K562 (cell line): ENCODE measurements around the gene TMEM184A. TPM values are rescaled to one million over a fixed set of nuclear protein-coding genes. Genes with fewer than 3 reads are reported as not detected.
A peak's percentile ranks its signal among the peaks of the same experiment; 100 is the strongest.

Experiments used
- HMBOX1 ChIP-seq: sonication (generic); IDR thresholded peaks from 2 replicates; pipeline ENCODE4 v1.6.1; 2016
- KAT8 ChIP-seq: fragments of 450-650 bp; IDR thresholded peaks from 2 replicates; pipeline ENCODE4 v1.6.1; 2016; ENCODE audit warnings: low read depth, mild to moderate bottlenecking
- NR2C1 ChIP-seq, 2 experiments: fragments of 450-650 bp; IDR thresholded peaks; 2 replicates each; pipeline ENCODE4 v1.6.1; 2017; ENCODE audit warnings: mild to moderate bottlenecking in 2 of 2, antibody characterized with exemption in 1 of 2, inconsistent platforms in 1 of 2, missing compliant biosample characterization in 1 of 2, missing genetic modification characterization in 1 of 2
- PCBP2 ChIP-seq: fragments of 200-400 bp; formaldehyde crosslinking; IDR thresholded peaks from 2 replicates; pipeline ENCODE4 v1.6.1; 2018; ENCODE audit warnings: low read length, low read depth, mild to moderate bottlenecking, moderate library complexity; ENCODE audit not compliant: poor library complexity, severe bottlenecking
- RAD21 ChIP-seq, 2 experiments: fragments of 250-450 bp in 1 of 2; fragments of 450-650 bp in 1 of 2; sonication (Bioruptor Pico) in 1 of 2; formaldehyde crosslinking in 1 of 2; IDR thresholded peaks in 1 of 2; conservative IDR thresholded peaks in 1 of 2; 2 replicates each; pipeline versions ENCODE4 v1.4.0 to v1.8.0; 2020 to 2022; ENCODE audit warnings: mild to moderate bottlenecking in 2 of 2, moderate library complexity in 1 of 2
- SIN3A ChIP-seq, 2 experiments: fragments of 150-350 bp in 1 of 2; IDR thresholded peaks; 2 replicates each; pipeline ENCODE4 v1.6.1; 2011 to 2016; ENCODE audit warnings: borderline replicate concordance in 2 of 2, low read depth in 2 of 2, low read length in 2 of 2, mild to moderate bottlenecking in 2 of 2, moderate library complexity in 2 of 2; ENCODE audit not compliant: control insufficient read depth in 1 of 2
- SP2 ChIP-seq: IDR thresholded peaks from 2 replicates; pipeline ENCODE4 v1.6.1; 2011; ENCODE audit warnings: mild to moderate bottlenecking, low read depth, low read length, moderate library complexity; ENCODE audit not compliant: poor library complexity, severe bottlenecking; ENCODE audit errors: extremely low read depth
- ZNF589 ChIP-seq: fragments of 200-800 bp; sonication (Bioruptor generic); IDR thresholded peaks from 2 replicates; pipeline ENCODE4 v1.6.1; 2016; ENCODE audit warnings: low read depth, missing genetic modification characterization, missing compliant biosample characterization
- polyA plus RNA-seq, 8 experiments: library from polyadenylated mRNA; depleted of rRNA in 4 of 8; stranded (reverse) in 5 of 8; unstranded in 3 of 8; fragments of >200 nt; fragmentation: Nextera tagmentation in 2 of 8; fragmentation: Illumina TruSeq in 1 of 8; extraction: Ambion mirVana in 2 of 8; extraction: Trizol in 1 of 8; gene quantifications; 2 replicates each; pipeline versions ENCODE4 v1.2.1 to v1.2.3, GENCODE V29; 2011 to 2014; ENCODE audit warnings: inconsistent platforms in 1 of 8, missing spikeins in 1 of 8
- total RNA-seq, 7 experiments: library from RNA; depleted of rRNA in 6 of 7; stranded (reverse); fragments of >200 nt in 6 of 7; fragmentation: Illumina TruSeq in 2 of 7; extraction: Trizol in 2 of 7; gene quantifications; 2 replicates each; pipeline versions ENCODE4 v1.2.1 to v1.2.3, GENCODE V29; 2011 to 2021; ENCODE audit warnings: low replicate concordance in 1 of 7
- TF ChIP-seq, protein P1 (sequence below): fragments of 250-450 bp; sonication (Bioruptor Pico); IDR thresholded peaks from 2 replicates; pipeline ENCODE4 v1.8.0; 2021; ENCODE audit warnings: borderline replicate concordance, mild to moderate bottlenecking, moderate library complexity; ENCODE audit not compliant: poor library complexity, severe bottlenecking
- TF ChIP-seq, protein P2 (sequence below): sonication (generic); formaldehyde crosslinking; IDR thresholded peaks from 2 replicates; pipeline ENCODE4 v1.8.0; 2022; ENCODE audit warnings: mild to moderate bottlenecking, low read depth, missing genetic modification reagents
- TF ChIP-seq, protein P3 (sequence below), 2 experiments: fragments of 450-650 bp in 1 of 2; sonication (generic) in 1 of 2; formaldehyde crosslinking in 1 of 2; IDR thresholded peaks; 2 replicates each; pipeline versions ENCODE4 v1.7.1 to v1.9.0; 2016 to 2022; ENCODE audit warnings: inconsistent platforms in 1 of 2, mild to moderate bottlenecking in 1 of 2, missing genetic modification reagents in 1 of 2

Gene TMEM184A
- total and polyA plus RNA-seq, 9 of the 15 experiments (the other 6 are each of a cell fraction or from before 2014, with no cell fraction given) = 0.10 to 0.18 (median 0.11) TPM; not detected in 6

GRCh38 chr7:1503816-1504775, 51.9 kb downstream of the TMEM184A start, which contains the start of gene INTS1 (continued):
- TF ChIP-seq KAT8 = no peak
- peak; percentile 55 to 68 for TF ChIP-seq RAD21 (CRISPR knock-in tag; conservative IDR thresholded peaks at IDR 0.05 in 1 of 2, IDR thresholded peaks at IDR 0.05 in 1 of 2)
- TF ChIP-seq NR2C1 (IDR thresholded peaks at IDR 0.05) = peak; percentile 98
- TF ChIP-seq NR2C1 (tag; IDR thresholded peaks at IDR 0.05) = peak; percentile 99
- TF ChIP-seq, protein P1, sequence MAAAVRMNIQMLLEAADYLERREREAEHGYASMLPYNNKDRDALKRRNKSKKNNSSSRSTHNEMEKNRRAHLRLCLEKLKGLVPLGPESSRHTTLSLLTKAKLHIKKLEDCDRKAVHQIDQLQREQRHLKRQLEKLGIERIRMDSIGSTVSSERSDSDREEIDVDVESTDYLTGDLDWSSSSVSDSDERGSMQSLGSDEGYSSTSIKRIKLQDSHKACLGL (CRISPR knock-in tag) = no peak
- TF ChIP-seq, protein P2, sequence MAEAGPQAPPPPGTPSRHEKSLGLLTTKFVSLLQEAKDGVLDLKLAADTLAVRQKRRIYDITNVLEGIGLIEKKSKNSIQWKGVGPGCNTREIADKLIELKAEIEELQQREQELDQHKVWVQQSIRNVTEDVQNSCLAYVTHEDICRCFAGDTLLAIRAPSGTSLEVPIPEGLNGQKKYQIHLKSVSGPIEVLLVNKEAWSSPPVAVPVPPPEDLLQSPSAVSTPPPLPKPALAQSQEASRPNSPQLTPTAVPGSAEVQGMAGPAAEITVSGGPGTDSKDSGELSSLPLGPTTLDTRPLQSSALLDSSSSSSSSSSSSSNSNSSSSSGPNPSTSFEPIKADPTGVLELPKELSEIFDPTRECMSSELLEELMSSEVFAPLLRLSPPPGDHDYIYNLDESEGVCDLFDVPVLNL = no peak
- TF ChIP-seq SIN3A (IDR thresholded peaks at IDR 0.05; ENCODE audit: borderline replicate concordance in 2 of 2, control insufficient read depth in 1 of 2, low read depth in 2 of 2, low read length in 2 of 2) = peak; percentile 60 to 66; a peak in 2 of 4 replicates
- no peak for TF ChIP-seq HMBOX1
- no peak for TF ChIP-seq ZNF589 (CRISPR knock-in tag)
- peak; percentile 84 for TF ChIP-seq SP2
- TF ChIP-seq, protein P3, sequence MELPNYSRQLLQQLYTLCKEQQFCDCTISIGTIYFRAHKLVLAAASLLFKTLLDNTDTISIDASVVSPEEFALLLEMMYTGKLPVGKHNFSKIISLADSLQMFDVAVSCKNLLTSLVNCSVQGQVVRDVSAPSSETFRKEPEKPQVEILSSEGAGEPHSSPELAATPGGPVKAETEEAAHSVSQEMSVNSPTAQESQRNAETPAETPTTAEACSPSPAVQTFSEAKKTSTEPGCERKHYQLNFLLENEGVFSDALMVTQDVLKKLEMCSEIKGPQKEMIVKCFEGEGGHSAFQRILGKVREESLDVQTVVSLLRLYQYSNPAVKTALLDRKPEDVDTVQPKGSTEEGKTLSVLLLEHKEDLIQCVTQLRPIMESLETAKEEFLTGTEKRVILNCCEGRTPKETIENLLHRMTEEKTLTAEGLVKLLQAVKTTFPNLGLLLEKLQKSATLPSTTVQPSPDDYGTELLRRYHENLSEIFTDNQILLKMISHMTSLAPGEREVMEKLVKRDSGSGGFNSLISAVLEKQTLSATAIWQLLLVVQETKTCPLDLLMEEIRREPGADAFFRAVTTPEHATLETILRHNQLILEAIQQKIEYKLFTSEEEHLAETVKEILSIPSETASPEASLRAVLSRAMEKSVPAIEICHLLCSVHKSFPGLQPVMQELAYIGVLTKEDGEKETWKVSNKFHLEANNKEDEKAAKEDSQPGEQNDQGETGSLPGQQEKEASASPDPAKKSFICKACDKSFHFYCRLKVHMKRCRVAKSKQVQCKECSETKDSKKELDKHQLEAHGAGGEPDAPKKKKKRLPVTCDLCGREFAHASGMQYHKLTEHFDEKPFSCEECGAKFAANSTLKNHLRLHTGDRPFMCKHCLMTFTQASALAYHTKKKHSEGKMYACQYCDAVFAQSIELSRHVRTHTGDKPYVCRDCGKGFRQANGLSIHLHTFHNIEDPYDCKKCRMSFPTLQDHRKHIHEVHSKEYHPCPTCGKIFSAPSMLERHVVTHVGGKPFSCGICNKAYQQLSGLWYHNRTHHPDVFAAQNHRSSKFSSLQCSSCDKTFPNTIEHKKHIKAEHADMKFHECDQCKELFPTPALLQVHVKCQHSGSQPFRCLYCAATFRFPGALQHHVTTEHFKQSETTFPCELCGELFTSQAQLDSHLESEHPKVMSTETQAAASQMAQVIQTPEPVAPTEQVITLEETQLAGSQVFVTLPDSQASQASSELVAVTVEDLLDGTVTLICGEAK (IDR thresholded peaks at IDR 0.05) = peak; percentile 99
- TF ChIP-seq, protein P3 (CRISPR knock-in tag; IDR thresholded peaks at IDR 0.05) = no peak
- no peak for TF ChIP-seq PCBP2
